NCI-H2029 treated with DMSO at 0.1 percent for 48 hours (cell line): ENCODE results near the gene SPG7.

Experiments used
- DNase-seq: peaks from one replicate; lab custom pipeline; 2025; lab: John Stamatoyannopoulos, UW

Gene SPG7

GRCh38 chr16:89600427-89600826, 92.2 kb downstream of the SPG7 start:
- DNase-seq: no peak

GRCh38 chr16:89600956-89601355, 92.8 kb downstream of the SPG7 start:
- no peak for DNase-seq

- DNase-seq: no peak
These were observed 93.7 kb downstream of the SPG7 start for GRCh38 chr16:89601906-89602272.

GRCh38 chr16:89602273-89602951, 94.2 kb downstream of the SPG7 start:
- DNase-seq: no peak

GRCh38 chr16:89602952-89603590, 94.9 kb downstream of the SPG7 start:
- DNase-seq: no peak

- no peak for DNase-seq
These were observed 96.6 kb downstream of the SPG7 start for GRCh38 chr16:89604764-89605163.

GRCh38 chr16:89605186-89605970, 97.2 kb downstream of the SPG7 start:
- no peak for DNase-seq

- DNase-seq: no peak
These were observed 97.8 kb downstream of the SPG7 start for GRCh38 chr16:89606006-89606405.
